ENCODE measurements around the gene GMEB1. TPM values are rescaled to one million over a fixed set of nuclear protein-coding genes. Genes with fewer than 3 reads are reported as not detected.

The GMEB1 gene
- total and polyA plus RNA-seq, 2 donors (not counting 3 experiments of a cell fraction or from before 2014, with no cell fraction given) = 8.1 to 16.0 TPM

DNA sequence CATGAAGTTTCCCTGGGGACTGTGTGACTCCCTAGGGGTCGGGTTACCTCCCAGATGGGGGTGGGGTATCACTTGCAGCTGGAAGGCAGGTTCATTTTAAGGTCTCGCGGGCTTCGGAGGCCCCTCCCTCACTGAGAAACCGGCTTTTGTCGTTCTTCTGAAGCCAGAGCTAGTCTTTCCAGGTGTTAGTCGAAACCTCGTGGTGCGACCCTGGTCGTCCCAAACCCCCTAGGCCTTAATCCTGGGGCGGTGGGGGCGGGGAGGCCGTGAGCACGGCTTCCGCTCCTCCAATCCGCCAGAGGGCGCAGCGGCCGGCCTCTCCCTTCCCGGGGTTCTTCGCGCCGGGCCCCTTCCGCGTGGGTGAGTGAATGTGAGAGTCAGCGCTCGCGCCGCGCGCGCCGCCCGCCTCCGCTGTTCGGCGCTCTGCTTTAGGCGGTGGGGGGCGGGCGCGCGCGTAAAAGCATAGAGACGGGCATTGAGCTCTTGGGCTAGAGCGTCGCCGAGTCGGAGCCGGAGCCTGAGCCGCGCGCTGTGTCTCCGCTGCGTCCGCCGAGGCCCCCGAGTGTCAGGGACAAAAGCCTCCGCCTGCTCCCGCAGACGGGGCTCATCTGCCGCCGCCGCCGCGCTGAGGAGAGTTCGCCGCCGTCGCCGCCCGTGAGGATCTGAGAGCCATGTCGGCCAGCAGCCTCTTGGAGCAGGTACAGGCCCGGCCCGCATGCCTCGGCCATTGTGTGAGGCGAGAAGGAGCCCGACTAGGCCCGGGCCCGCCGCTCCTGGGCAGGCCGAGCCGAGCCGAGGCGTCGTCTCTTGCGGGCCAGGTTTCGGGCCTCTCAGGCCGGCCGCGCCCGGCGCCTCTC lies 68.1 kb downstream of the GMEB1 start, which contains the start of gene YTHDF2:
Gene YTHDF2 (plus strand): TSS at position 491 of the 857 bp plus-strand sequence. CDS start 181 bp downstream, at position 672.
- Histone ChIP-seq H3K27me3 (ENCODE audit: control insufficient read depth in 2 of 2, insufficient read depth in 2 of 2, low read length in 2 of 2) (no peaks in the 10 kb centered on the region), H3K27ac (ENCODE audit: insufficient read depth, low read depth, low read length) (peak within 1 kb of the TSS; percentile 85), H3K4me1 (ENCODE audit: control insufficient read depth, extremely low read depth, insufficient read depth, low read length) (peaks cover 29% of the 10 kb centered on the region), H3K4me2 (ENCODE audit: insufficient read depth, low read length) (peak within 1 kb of the TSS; percentile 99), H3K79me2 (ENCODE audit: control insufficient read depth, insufficient read depth, low read length) (peaks cover 49% of the 10 kb centered on the region), H3K36me3 (ENCODE audit: control insufficient read depth in 2 of 2, extremely low read depth in 1 of 2, insufficient read depth in 2 of 2, low read length in 2 of 2) (peaks cover 4 to 10% of the 10 kb centered on the region in 2 experiments), H2AFZ (ENCODE audit: low read depth, low read length) (peak within 1 kb of the TSS; percentile 75), H3K9ac (replicated peaks; ENCODE audit: extremely low read depth, insufficient read depth, low read length) (peak within 1 kb of the TSS; percentile 98), H3K9me3 (replicated peaks; ENCODE audit: control insufficient read depth, insufficient read depth, low read length) (no peaks in the 10 kb centered on the region), H4K20me1 (replicated peaks; ENCODE audit: control insufficient read depth, extremely low read depth, insufficient read depth, low read length) (no peaks in the 10 kb centered on the region), H3K4me3 (replicated peaks in 1 of 3; ENCODE audit: insufficient read depth in 1 of 3, low read depth in 1 of 3, low read length in 3 of 3) (peak within 1 kb of the TSS; percentile 82 to 95 (median 92)), H3K9me1 (replicated peaks; ENCODE audit: control insufficient read depth, extremely low read depth, insufficient read depth, low read length) (no peaks in the 10 kb centered on the region)
- ChIA-PET CTCF (interaction anchor here (0.5 to 3.5 kb wide), 35 partner anchors 8 to 350 kb away, joined by 3 to 34 read pairs (median 4); partner anchors contain the start of genes GMEB1, RNU11 and TAF12), POLR2A (interaction anchor here (0.6 to 2.1 kb wide), 10 partner anchors 10 to 445 kb away, joined by 3 to 23 read pairs (median 6); partner anchors contain the start of genes GMEB1, RNU11, SRSF4 and TAF12)
- peak; percentile 95 for DNase-seq (ENCODE audit: low read depth, low spot score)
- intact Hi-C loops (cut with micrococcal nuclease) = loop anchor here (1.0 to 5.0 kb wide), 3 partner anchors 68 to 219 kb away; partner anchors contain the start of genes GMEB1 and RNU11
- dilution Hi-C loops (cut with MboI; ENCODE audit: extremely low pct_ligation_motif_present, low sequenced_read_pairs) = no loop called here
- peak; percentile 86 for FAIRE-seq
- BruUV-seq (replicated peaks) = no TSS peak
- TF ChIP-seq EZH2 (IDR thresholded peaks at IDR 0.05; ENCODE audit: borderline replicate concordance, low read depth, low read length, severe bottlenecking) = no peak
- TF ChIP-seq JUN (IDR thresholded peaks at IDR 0.05; ENCODE audit: borderline replicate concordance, insufficient read depth, insufficient read length, low read depth) = no peak
- TF ChIP-seq, protein P1, sequence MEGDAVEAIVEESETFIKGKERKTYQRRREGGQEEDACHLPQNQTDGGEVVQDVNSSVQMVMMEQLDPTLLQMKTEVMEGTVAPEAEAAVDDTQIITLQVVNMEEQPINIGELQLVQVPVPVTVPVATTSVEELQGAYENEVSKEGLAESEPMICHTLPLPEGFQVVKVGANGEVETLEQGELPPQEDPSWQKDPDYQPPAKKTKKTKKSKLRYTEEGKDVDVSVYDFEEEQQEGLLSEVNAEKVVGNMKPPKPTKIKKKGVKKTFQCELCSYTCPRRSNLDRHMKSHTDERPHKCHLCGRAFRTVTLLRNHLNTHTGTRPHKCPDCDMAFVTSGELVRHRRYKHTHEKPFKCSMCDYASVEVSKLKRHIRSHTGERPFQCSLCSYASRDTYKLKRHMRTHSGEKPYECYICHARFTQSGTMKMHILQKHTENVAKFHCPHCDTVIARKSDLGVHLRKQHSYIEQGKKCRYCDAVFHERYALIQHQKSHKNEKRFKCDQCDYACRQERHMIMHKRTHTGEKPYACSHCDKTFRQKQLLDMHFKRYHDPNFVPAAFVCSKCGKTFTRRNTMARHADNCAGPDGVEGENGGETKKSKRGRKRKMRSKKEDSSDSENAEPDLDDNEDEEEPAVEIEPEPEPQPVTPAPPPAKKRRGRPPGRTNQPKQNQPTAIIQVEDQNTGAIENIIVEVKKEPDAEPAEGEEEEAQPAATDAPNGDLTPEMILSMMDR (IDR thresholded peaks at IDR 0.05; ENCODE audit: extremely low read depth in 1 of 2, insufficient read depth in 1 of 2, low read depth in 1 of 2, low read length in 2 of 2) = peak; percentile 95
- TF ChIP-seq POLR2A (IDR thresholded peaks at IDR 0.05; ENCODE audit: low read depth, low read length) = peak; percentile 61
- peak; percentile 67 for TF ChIP-seq POLR2AphosphoS5 (IDR thresholded peaks at IDR 0.05; ENCODE audit: insufficient read depth, low read depth, low read length)
- no peak for TF ChIP-seq MYC (IDR thresholded peaks at IDR 0.05; ENCODE audit: low read depth, low read length)
- peak; percentile 15 for TF ChIP-seq FOS (IDR thresholded peaks at IDR 0.05; ENCODE audit: borderline replicate concordance, insufficient read depth, low read length)
